ENCODE measurements around the gene TNFAIP3. TPM values are rescaled to one million over a fixed set of nuclear protein-coding genes. Genes with fewer than 3 reads are reported as not detected.

Gene TNFAIP3
- total and polyA plus RNA-seq, 2 of the 8 experiments (the other 6 are each of a cell fraction or from before 2014, with no cell fraction given) = 1.6 to 2.0 TPM

GRCh38 chr6:137832110-137832509, 34.9 kb upstream of the TNFAIP3 start (continued):
- TF ChIP-seq CTCF (IDR thresholded peaks at IDR 0.05; ENCODE audit: control extremely low read depth in 1 of 3, insufficient read depth in 1 of 3, low read depth in 1 of 3, low read length in 3 of 3) = no peak
- TF ChIP-seq MAFK (IDR thresholded peaks at IDR 0.05; ENCODE audit: low read depth, low read length) = no peak
- TF ChIP-seq SIRT6 (IDR thresholded peaks at IDR 0.05; ENCODE audit: low read length) = no peak
- TF ChIP-seq RBBP5 (IDR thresholded peaks at IDR 0.05; ENCODE audit: borderline replicate concordance, low read depth, low read length) = no peak
- no peak for TF ChIP-seq GABPA (IDR thresholded peaks at IDR 0.05; ENCODE audit: borderline replicate concordance, insufficient read depth, low read length)
